HepG2 (cell line): Measurements from ENCODE around the gene ZBTB46. TPM values are rescaled to one million over a fixed set of nuclear protein-coding genes. Genes with fewer than 3 reads are reported as not detected.

Experiments used
- AFF4 ChIP-seq: sonication (generic); formaldehyde crosslinking; IDR thresholded peaks from 2 replicates; pipeline ENCODE4 v1.4.0; 2020; ENCODE audit warnings: missing genetic modification reagents
- AGO1 ChIP-seq: fragments of 200-400 bp; formaldehyde crosslinking; IDR thresholded peaks from 2 replicates; pipeline ENCODE4 v1.6.1; 2017; ENCODE audit warnings: mild to moderate bottlenecking, low read depth, low read length, moderate library complexity; ENCODE audit not compliant: poor library complexity, severe bottlenecking
- CBX2 ChIP-seq, 2 experiments: fragments of 200-600 bp in 1 of 2; sonication (generic); formaldehyde crosslinking in 1 of 2; IDR thresholded peaks; 2 replicates each; pipeline versions ENCODE4 v1.7.0 to v1.8.1; 2018 to 2022; ENCODE audit warnings: low read depth in 2 of 2, low read length in 1 of 2, mild to moderate bottlenecking in 1 of 2, missing genetic modification reagents in 1 of 2
- CHD2 ChIP-seq: IDR thresholded peaks from 2 replicates; pipeline ENCODE4 v1.6.1; 2011; ENCODE audit warnings: low read depth, low read length, improper control_type of control experiment
- GATAD2A ChIP-seq: IDR thresholded peaks from 2 replicates; pipeline ENCODE4 v1.6.1; 2016
- HMG20A ChIP-seq: IDR thresholded peaks from 2 replicates; pipeline ENCODE4 v1.6.1; 2016; ENCODE audit warnings: borderline replicate concordance
- KLF9 ChIP-seq: IDR thresholded peaks from 2 replicates; pipeline ENCODE4 v1.6.1; 2016; ENCODE audit warnings: low read depth
- LCORL ChIP-seq, 2 experiments: fragments of 450-650 bp in 1 of 2; sonication (generic) in 1 of 2; formaldehyde crosslinking in 1 of 2; IDR thresholded peaks; 2 replicates each; pipeline versions ENCODE4 v1.5.0 to v1.6.1; 2017 to 2020; ENCODE audit warnings: antibody characterized with exemption in 1 of 2, missing genetic modification reagents in 1 of 2
- NAIF1 ChIP-seq: sonication (generic); formaldehyde crosslinking; IDR thresholded peaks from 2 replicates; pipeline ENCODE4 v1.5.0; 2020; ENCODE audit warnings: mild to moderate bottlenecking, missing genetic modification reagents, borderline replicate concordance
- PCBP2 ChIP-seq: fragments of 200-400 bp; formaldehyde crosslinking; optimal IDR thresholded peaks from 2 replicates; pipeline ENCODE3; 2018; ENCODE audit warnings: low read length, low read depth; ENCODE audit not compliant: poor library complexity, severe bottlenecking
- RFXAP ChIP-seq: sonication (generic); formaldehyde crosslinking; IDR thresholded peaks from 2 replicates; pipeline ENCODE4 v1.4.0; 2020; ENCODE audit warnings: missing genetic modification reagents, borderline replicate concordance
- SP1 ChIP-seq, 2 experiments: fragments of 450-650 bp in 1 of 2; sonication (generic) in 1 of 2; formaldehyde crosslinking in 1 of 2; IDR thresholded peaks; 2 replicates each; pipeline versions ENCODE4 v1.4.0 to v1.6.1; 2016 to 2020; ENCODE audit warnings: missing genetic modification reagents in 1 of 2
- SRF ChIP-seq: IDR thresholded peaks from 2 replicates; pipeline ENCODE4 v1.6.1; 2011; ENCODE audit warnings: mild to moderate bottlenecking, low read depth, low read length, moderate library complexity
- SRSF4 ChIP-seq: fragments of 200-400 bp; formaldehyde crosslinking; IDR thresholded peaks from one replicate; pipeline ENCODE4 v1.6.1; 2018; ENCODE audit warnings: mild to moderate bottlenecking, low read depth, low read length, moderate library complexity; ENCODE audit not compliant: poor library complexity, severe bottlenecking
- SYNCRIP ChIP-seq: fragments of 200-400 bp; formaldehyde crosslinking; IDR thresholded peaks from 2 replicates; pipeline ENCODE4 v1.6.1; 2018; ENCODE audit warnings: mild to moderate bottlenecking, low read depth, low read length; ENCODE audit not compliant: insufficient read depth
- TAF1 ChIP-seq: sonication (generic); formaldehyde crosslinking; IDR thresholded peaks from 2 replicates; pipeline ENCODE4 v1.4.0; 2020; ENCODE audit warnings: missing genetic modification reagents
- U2AF1 ChIP-seq: fragments of 200-400 bp; formaldehyde crosslinking; optimal IDR thresholded peaks from 2 replicates; pipeline ENCODE3; 2017; ENCODE audit warnings: mild to moderate bottlenecking, low read depth, low read length
- ZC3H13 ChIP-seq: sonication (generic); formaldehyde crosslinking; IDR thresholded peaks from 2 replicates; pipeline ENCODE4 v1.8.1; 2023; ENCODE audit warnings: mild to moderate bottlenecking, missing genetic modification reagents, moderate library complexity
- ZFAT ChIP-seq: sonication (generic); formaldehyde crosslinking; conservative IDR thresholded peaks from 2 replicates; pipeline ENCODE4 v1.8.1; 2023; ENCODE audit warnings: missing genetic modification reagents, inconsistent platforms
- ZNF275 ChIP-seq: sonication (generic); formaldehyde crosslinking; IDR thresholded peaks from 2 replicates; pipeline ENCODE4 v1.8.0; 2022; ENCODE audit warnings: missing genetic modification reagents, mild to moderate bottlenecking, inconsistent platforms, borderline replicate concordance
- ZNF800 ChIP-seq: sonication (generic); formaldehyde crosslinking; IDR thresholded peaks from 2 replicates; pipeline ENCODE4 v1.4.0; 2020; ENCODE audit warnings: missing genetic modification reagents
- ZNF883 ChIP-seq: sonication (generic); formaldehyde crosslinking; IDR thresholded peaks from 2 replicates; pipeline ENCODE4 v1.5.1; 2020; ENCODE audit warnings: mild to moderate bottlenecking, missing genetic modification reagents; ENCODE audit errors: not compliant biosample characterization
- polyA plus RNA-seq, 8 experiments: library from polyadenylated mRNA; depleted of rRNA in 3 of 8; stranded (reverse) in 7 of 8; unstranded in 1 of 8; fragments of >200 nt; fragmentation: Illumina TruSeq in 4 of 8; extraction: Trizol in 4 of 8; gene quantifications; 2 replicates each; pipeline versions ENCODE4 v1.2.1 to v1.2.3, GENCODE V29; 2011 to 2016; ENCODE audit warnings: low read depth in 4 of 8, missing spikeins in 1 of 8, mixed read lengths in 1 of 8; ENCODE audit not compliant: insufficient read depth in 1 of 8
- total RNA-seq, 5 experiments: library from RNA; depleted of rRNA; stranded (reverse); fragments of >200 nt; fragmentation: Illumina TruSeq; extraction: Trizol; gene quantifications; 2 replicates each; pipeline ENCODE4 v1.2.3, GENCODE V29; 2016; ENCODE audit warnings: low read depth in 1 of 5

ZBTB46 gene
- total and polyA plus RNA-seq, 2 of the 13 experiments (the other 11 are each of a cell fraction or from before 2014, with no cell fraction given): 1.6 to 13.5 TPM

- no peak for TF ChIP-seq GATAD2A (CRISPR knock-in tag)
- no peak for TF ChIP-seq AFF4
- TF ChIP-seq KLF9: no peak
- TF ChIP-seq HMG20A (CRISPR knock-in tag): no peak
- no peak for TF ChIP-seq CHD2
- no peak for TF ChIP-seq U2AF1
- TF ChIP-seq ZFAT: no peak
- TF ChIP-seq RFXAP (CRISPR knock-in tag): no peak
- no peak for TF ChIP-seq LCORL (IDR thresholded peaks at IDR 0.05)
- no peak for TF ChIP-seq LCORL (CRISPR knock-in tag; IDR thresholded peaks at IDR 0.05)
- no peak for TF ChIP-seq SP1 (IDR thresholded peaks at IDR 0.05)
- TF ChIP-seq SP1 (CRISPR knock-in tag; IDR thresholded peaks at IDR 0.05): no peak
- TF ChIP-seq AGO1: peak; percentile 92
- TF ChIP-seq ZC3H13 (CRISPR knock-in tag): 0 out of 2 replicates have a peak, but pooled peaks have one; percentile 12
- no peak for TF ChIP-seq CBX2 (IDR thresholded peaks at IDR 0.05; ENCODE audit: low read depth, low read length)
- TF ChIP-seq CBX2 (CRISPR knock-in tag; IDR thresholded peaks at IDR 0.05; ENCODE audit: low read depth): no peak
- TF ChIP-seq SYNCRIP: no peak
- no peak for TF ChIP-seq TAF1 (CRISPR knock-in tag)
- no peak for TF ChIP-seq SRF
- TF ChIP-seq ZNF275 (CRISPR knock-in tag): no peak
- no peak for TF ChIP-seq NAIF1
- TF ChIP-seq ZNF800: no peak
- no peak for TF ChIP-seq PCBP2
- TF ChIP-seq ZNF883 (CRISPR knock-in tag): peak; percentile 24
- no peak for TF ChIP-seq SRSF4
Measured at GRCh38 chr20:63693733-63694583, 137.1 kb downstream of the ZBTB46 start (continued).
